ENCODE measurements around the gene RARB.

- TF ChIP-seq POLR2A (conservative IDR thresholded peaks at IDR 0.05), result no peak
- TF ChIP-seq ZNF57 (CRISPR knock-in tag; IDR thresholded peaks at IDR 0.05), result no peak
- no peak for TF ChIP-seq SP1 (CRISPR knock-in tag; IDR thresholded peaks at IDR 0.05)
- no peak for TF ChIP-seq RAD21 (CRISPR knock-in tag; conservative IDR thresholded peaks at IDR 0.05 in 1 of 2, IDR thresholded peaks at IDR 0.05 in 1 of 2)
- no peak for TF ChIP-seq CHD4 (IDR thresholded peaks at IDR 0.05; ENCODE audit: insufficient read depth, insufficient replicate concordance, low read depth, low read length, poor library complexity, severe bottlenecking)
- TF ChIP-seq ZNF184 (CRISPR knock-in tag; IDR thresholded peaks at IDR 0.05), result no peak
- TF ChIP-seq HLTF (IDR thresholded peaks at IDR 0.05), result no peak
- TF ChIP-seq CTCF (IDR thresholded peaks at IDR 0.05 in 2 of 3, conservative IDR thresholded peaks at IDR 0.05 in 1 of 3; ENCODE audit: insufficient read depth in 2 of 3, low read depth in 1 of 3, low read length in 3 of 3), result no peak
- no peak for TF ChIP-seq CHCHD3 (CRISPR knock-in tag; IDR thresholded peaks at IDR 0.05)
- no peak for TF ChIP-seq TEAD4 (IDR thresholded peaks at IDR 0.05; ENCODE audit: low read length)
- TF ChIP-seq TEAD4 (CRISPR knock-in tag; IDR thresholded peaks at IDR 0.05; ENCODE audit: borderline replicate concordance), result no peak
- no peak for TF ChIP-seq TCF3 (CRISPR knock-in tag; IDR thresholded peaks at IDR 0.05)
Measured at GRCh38 chr3:25510797-25511196, 82.7 kb downstream of the RARB start.

Measured in K562 (cell line).